Cardiac muscle cell (in vitro differentiated cells and primary cell): Measurements from ENCODE around the gene CDH23. TPM values are rescaled to one million over a fixed set of nuclear protein-coding genes. Genes with fewer than 3 reads are reported as not detected.

Source experiments
- DNase-seq, 2 donors: peaks; one replicate each; pipeline versions ENCODE4 v3.0.0 to v3.0.0-alpha.2; 2010 to 2017; ENCODE audit warnings: low read depth in 1 of 2, low spot score in 1 of 2
- H3K27ac ChIP-seq: fragments of 200-600 bp; sonication (generic); 2 replicates; pipeline ENCODE4 v1.5.1; 2016
- H3K27me3 ChIP-seq: fragments of 200-600 bp; sonication (generic); 2 replicates; pipeline ENCODE4 v1.6.0; 2016; ENCODE audit warnings: control low read depth
- H3K36me3 ChIP-seq: fragments of 200-600 bp; sonication (generic); 2 replicates; pipeline ENCODE4 v1.5.1; 2016; ENCODE audit warnings: control low read depth
- H3K4me1 ChIP-seq: fragments of 200-600 bp; sonication (generic); 2 replicates; pipeline ENCODE4 v1.8.1; 2017; ENCODE audit warnings: low read depth, mild to moderate bottlenecking, mixed run types
- H3K4me3 ChIP-seq: fragments of 200-600 bp; sonication (generic); 2 replicates; pipeline ENCODE4 v1.5.1; 2016; ENCODE audit warnings: mild to moderate bottlenecking
- H3K9me3 ChIP-seq: fragments of 200-600 bp; sonication (generic); 2 replicates; pipeline ENCODE4 v1.5.1; 2017; ENCODE audit warnings: low read depth, mild to moderate bottlenecking, control low read depth
- CTCF ChIP-seq: IDR thresholded peaks from 2 replicates; pipeline ENCODE4 v1.5.1; 2012; ENCODE audit warnings: low read depth, mild to moderate bottlenecking, low read length
- polyA plus RNA-seq: library from polyadenylated mRNA; unstranded; fragments of >200 nt; fragmentation: Nextera tagmentation; extraction: Ambion mirVana; gene quantifications from 2 replicates; pipeline ENCODE4 v1.2.1, GENCODE V29; 2016
- total RNA-seq: library from RNA; depleted of rRNA; stranded (reverse); fragments of >200 nt; gene quantifications from 2 replicates; pipeline ENCODE4 v1.2.3, GENCODE V29; 2016

CDH23 gene
- total and polyA plus RNA-seq, 2 experiments from 2014 or later, result 0.05 to 0.51 TPM

- H3K4me3 ChIP-seq, result no peak overlapping the region
- no peaks in the 10 kb centered on the region for H3K36me3 ChIP-seq
- H3K27ac ChIP-seq, result no peak overlapping the region
- peak; percentile 74 to 88 for DNase-seq
- no peaks in the 10 kb centered on the region for H3K4me1 ChIP-seq
- H3K9me3 ChIP-seq, result no peaks in the 10 kb centered on the region
- no peaks in the 10 kb centered on the region for H3K27me3 ChIP-seq
- no peak for TF ChIP-seq CTCF
These were observed 185.3 kb downstream of the CDH23 start for GRCh38 chr10:71582019-71582418.

GRCh38 chr10:71582506-71583475, 186.1 kb downstream of the CDH23 start:
- H3K36me3 ChIP-seq, result no peaks in the 10 kb centered on the region
- no peaks in the 10 kb centered on the region for H3K9me3 ChIP-seq
- TF ChIP-seq CTCF, result no peak
- H3K27ac ChIP-seq, result no peak overlapping the region
- DNase-seq, result no peak
- no peaks in the 10 kb centered on the region for H3K27me3 ChIP-seq
- H3K4me1 ChIP-seq, result no peaks in the 10 kb centered on the region
- no peak overlapping the region for H3K4me3 ChIP-seq

GRCh38 chr10:71584461-71584860, 187.7 kb downstream of the CDH23 start:
- no peak for TF ChIP-seq CTCF
- H3K4me1 ChIP-seq, result no peaks in the 10 kb centered on the region

GRCh38 chr10:71584902-71585563, 188.3 kb downstream of the CDH23 start:
- H3K36me3 ChIP-seq, result no peaks in the 10 kb centered on the region
- peak in 1 of 2 donors; percentile 78 for DNase-seq
- H3K27ac ChIP-seq, result no peak overlapping the region
- no peaks in the 10 kb centered on the region for H3K9me3 ChIP-seq
- no peaks in the 10 kb centered on the region for H3K4me1 ChIP-seq
- no peak overlapping the region for H3K4me3 ChIP-seq
- TF ChIP-seq CTCF, result no peak
- H3K27me3 ChIP-seq, result no peaks in the 10 kb centered on the region

More at GRCh38 chr10:71584461-71584860, 187.7 kb downstream of the CDH23 start:
- Histone ChIP-seq H3K9me3 (no peaks in the 10 kb centered on the region), H3K36me3 (no peaks in the 10 kb centered on the region), H3K27ac (no peak overlapping the region), H3K4me3 (no peak overlapping the region), H3K27me3 (no peaks in the 10 kb centered on the region)
- DNase-seq, result peak in 1 of 2 donors; percentile 73

- Histone ChIP-seq H3K4me3 (no peak overlapping the region), H3K9me3 (no peaks in the 10 kb centered on the region), H3K27me3 (no peaks in the 10 kb centered on the region), H3K36me3 (no peaks in the 10 kb centered on the region), H3K27ac (no peak overlapping the region), H3K4me1 (no peaks in the 10 kb centered on the region)
- peak in 1 of 2 donors; percentile 18 for DNase-seq
- TF ChIP-seq CTCF, result no peak
These were observed 189.0 kb downstream of the CDH23 start for GRCh38 chr10:71585564-71586290.
